ENCODE results near the gene GSDME.

- TF ChIP-seq CTCF (conservative IDR thresholded peaks at IDR 0.05; ENCODE audit: low read depth, low read length) (no peak), CHD1 (IDR thresholded peaks at IDR 0.05; ENCODE audit: low read depth, low read length) (no peak), POLR2A (IDR thresholded peaks at IDR 0.05; ENCODE audit: low read depth, low read length) (no peak)
Measured at GRCh38 chr7:24652251-24652939, 104.9 kb downstream of the GSDME start.
